ENCODE measurements around the gene FRG2C. TPM values are rescaled to one million over a fixed set of nuclear protein-coding genes. Genes with fewer than 3 reads are reported as not detected.
"Not testable (repeated sequence)": the region's sequence is repeated elsewhere in the genome, so short reads cannot be mapped to it uniquely, and the experiment has no call there.

The FRG2C gene
- polyA plus RNA-seq, 3 donors = not detected

- H3K27me3 ChIP-seq (ENCODE audit: control insufficient read depth in 2 of 2, insufficient read depth in 2 of 2, low read length in 2 of 2) = peaks cover 0 to 18% of the 10 kb centered on the region in 2 donors
- H2AFZ ChIP-seq (ENCODE audit: insufficient read depth, low read depth, low read length, poor library complexity, severe bottlenecking); H3K9ac ChIP-seq (ENCODE audit: insufficient read depth, low read length, poor library complexity, severe bottlenecking); H3K36me3 ChIP-seq (replicated peaks in 1 of 2; ENCODE audit: control insufficient read depth in 1 of 2, insufficient read depth in 2 of 2, low read length in 2 of 2); H3K36me3 Mint-ChIP-seq; H4K20me1 ChIP-seq (ENCODE audit: insufficient read depth, low read length); H3K27ac ChIP-seq (ENCODE audit: low read depth in 1 of 2, low read length in 2 of 2); H3K4me3 Mint-ChIP-seq; DNase-seq; H3K4me1 ChIP-seq (ENCODE audit: control insufficient read depth in 1 of 2, insufficient read depth in 2 of 2, low read length in 2 of 2); H3K9me3 ChIP-seq (replicated peaks in 1 of 2; ENCODE audit: control insufficient read depth in 1 of 2, insufficient read depth in 1 of 2, low read length in 2 of 2); H3K4me1 Mint-ChIP-seq; H3K4me3 ChIP-seq (replicated peaks in 1 of 3; ENCODE audit: low read depth in 2 of 3, low read length in 3 of 3); H3K27ac Mint-ChIP-seq; H3K79me2 ChIP-seq (ENCODE audit: insufficient read depth, low read length); H3K9me3 Mint-ChIP-seq; H3K4me2 ChIP-seq (replicated peaks; ENCODE audit: extremely low read depth, low read length, poor library complexity, severe bottlenecking); intact Hi-C loops (cut with micrococcal nuclease): not testable (repeated sequence)
- peaks cover 27 to 35% (median 33%) of the 10 kb centered on the region in 3 donors for H3K27me3 Mint-ChIP-seq (ENCODE audit: low read depth in 3 of 3)
- WGBS (ENCODE audit: insufficient coverage) = 81% methylated on average over 4 of the region's 13 CpGs
These were observed 40.5 kb upstream of the FRG2C start for GRCh38 chr3:75623656-75624055.

GRCh38 chr3:75630887-75631535, 33.1 kb upstream of the FRG2C start:
- not testable (repeated sequence) for H3K4me3 Mint-ChIP-seq, DNase-seq
- WGBS (ENCODE audit: insufficient coverage) = 86% methylated on average over 1 of the region's 2 CpGs

GRCh38 chr3:75631541-75631940, 32.6 kb upstream of the FRG2C start:
- no peak for TF ChIP-seq CTCF (IDR thresholded peaks at IDR 0.05)
- intact Hi-C loops (cut with micrococcal nuclease) = no loop called here
- Histone ChIP-seq H3K36me3 (replicated peaks in 1 of 2; ENCODE audit: control insufficient read depth in 1 of 2, insufficient read depth in 2 of 2, low read length in 2 of 2) (no peaks in the 10 kb centered on the region), H3K9ac (ENCODE audit: insufficient read depth, low read length, poor library complexity, severe bottlenecking) (no peak overlapping the region), H3K4me3 (replicated peaks in 1 of 3; ENCODE audit: low read depth in 2 of 3, low read length in 3 of 3) (no peak overlapping the region), H3K4me1 (ENCODE audit: control insufficient read depth in 1 of 2, insufficient read depth in 2 of 2, low read length in 2 of 2) (no peaks in the 10 kb centered on the region), H4K20me1 (ENCODE audit: insufficient read depth, low read length) (no peaks in the 10 kb centered on the region), H3K4me2 (replicated peaks; ENCODE audit: extremely low read depth, low read length, poor library complexity, severe bottlenecking) (no peak overlapping the region), H3K9me3 (replicated peaks in 1 of 2; ENCODE audit: control insufficient read depth in 1 of 2, insufficient read depth in 1 of 2, low read length in 2 of 2) (no peaks in the 10 kb centered on the region), H2AFZ (ENCODE audit: insufficient read depth, low read depth, low read length, poor library complexity, severe bottlenecking) (no peak overlapping the region), H3K79me2 (ENCODE audit: insufficient read depth, low read length) (no peaks in the 10 kb centered on the region), H3K27ac (ENCODE audit: low read depth in 1 of 2, low read length in 2 of 2) (no peak overlapping the region), H3K27me3 (ENCODE audit: control insufficient read depth in 2 of 2, insufficient read depth in 2 of 2, low read length in 2 of 2) (no peaks in the 10 kb centered on the region)
- H3K27me3 Mint-ChIP-seq (ENCODE audit: low read depth in 3 of 3) = no peaks in the 10 kb centered on the region
- no peak overlapping the region for H3K4me3 Mint-ChIP-seq
- 80% methylated on average over 3 of the region's 4 CpGs for WGBS (ENCODE audit: insufficient coverage)
- peaks cover 0 to 2% (median 0%) of the 10 kb centered on the region in 7 donors for H3K9me3 Mint-ChIP-seq
- no peak for DNase-seq
- H3K4me1 Mint-ChIP-seq = no peaks in the 10 kb centered on the region
- H3K36me3 Mint-ChIP-seq = no peaks in the 10 kb centered on the region
- H3K27ac Mint-ChIP-seq = no peak overlapping the region

More at GRCh38 chr3:75630887-75631535, 33.1 kb upstream of the FRG2C start:
- H3K4me1 ChIP-seq (ENCODE audit: control insufficient read depth in 1 of 2, insufficient read depth in 2 of 2, low read length in 2 of 2); H3K36me3 ChIP-seq (replicated peaks in 1 of 2; ENCODE audit: control insufficient read depth in 1 of 2, insufficient read depth in 2 of 2, low read length in 2 of 2); H3K27me3 Mint-ChIP-seq (ENCODE audit: low read depth in 3 of 3); H3K4me3 ChIP-seq (replicated peaks in 1 of 3; ENCODE audit: low read depth in 2 of 3, low read length in 3 of 3); H3K79me2 ChIP-seq (ENCODE audit: insufficient read depth, low read length); H3K4me2 ChIP-seq (replicated peaks; ENCODE audit: extremely low read depth, low read length, poor library complexity, severe bottlenecking); H3K9me3 ChIP-seq (replicated peaks in 1 of 2; ENCODE audit: control insufficient read depth in 1 of 2, insufficient read depth in 1 of 2, low read length in 2 of 2); H4K20me1 ChIP-seq (ENCODE audit: insufficient read depth, low read length); H3K9me3 Mint-ChIP-seq; H3K4me1 Mint-ChIP-seq; intact Hi-C loops (cut with micrococcal nuclease); H3K36me3 Mint-ChIP-seq; H3K27ac Mint-ChIP-seq; H3K9ac ChIP-seq (ENCODE audit: insufficient read depth, low read length, poor library complexity, severe bottlenecking); H2AFZ ChIP-seq (ENCODE audit: insufficient read depth, low read depth, low read length, poor library complexity, severe bottlenecking); H3K27ac ChIP-seq (ENCODE audit: low read depth in 1 of 2, low read length in 2 of 2); H3K27me3 ChIP-seq (ENCODE audit: control insufficient read depth in 2 of 2, insufficient read depth in 2 of 2, low read length in 2 of 2): not testable (repeated sequence)

- H3K9me3 Mint-ChIP-seq; H2AFZ ChIP-seq (ENCODE audit: insufficient read depth, low read depth, low read length, poor library complexity, severe bottlenecking); H3K4me3 ChIP-seq (replicated peaks in 1 of 3; ENCODE audit: low read depth in 2 of 3, low read length in 3 of 3); intact Hi-C loops (cut with micrococcal nuclease); DNase-seq; H3K9ac ChIP-seq (ENCODE audit: insufficient read depth, low read length, poor library complexity, severe bottlenecking); H3K9me3 ChIP-seq (replicated peaks in 1 of 2; ENCODE audit: control insufficient read depth in 1 of 2, insufficient read depth in 1 of 2, low read length in 2 of 2); H4K20me1 ChIP-seq (ENCODE audit: insufficient read depth, low read length); H3K27ac ChIP-seq (ENCODE audit: low read depth in 1 of 2, low read length in 2 of 2); H3K27me3 ChIP-seq (ENCODE audit: control insufficient read depth in 2 of 2, insufficient read depth in 2 of 2, low read length in 2 of 2); H3K4me2 ChIP-seq (replicated peaks; ENCODE audit: extremely low read depth, low read length, poor library complexity, severe bottlenecking); H3K4me3 Mint-ChIP-seq; H3K36me3 ChIP-seq (replicated peaks in 1 of 2; ENCODE audit: control insufficient read depth in 1 of 2, insufficient read depth in 2 of 2, low read length in 2 of 2); H3K79me2 ChIP-seq (ENCODE audit: insufficient read depth, low read length); H3K36me3 Mint-ChIP-seq; H3K27ac Mint-ChIP-seq: not testable (repeated sequence)
- WGBS (ENCODE audit: insufficient coverage) = 100% methylated on average over 3 of the region's 10 CpGs
- H3K27me3 Mint-ChIP-seq (ENCODE audit: low read depth in 3 of 3) = peaks cover 0 to 11% (median 5%) of the 10 kb centered on the region in 3 donors
- peaks cover 16% of the 10 kb centered on the region for H3K4me1 Mint-ChIP-seq
- peaks cover 7 to 11% of the 10 kb centered on the region in 2 donors for H3K4me1 ChIP-seq (ENCODE audit: control insufficient read depth in 1 of 2, insufficient read depth in 2 of 2, low read length in 2 of 2)
These were observed 25.2 kb upstream of the FRG2C start for GRCh38 chr3:75638947-75639346.
